Stimulated activated CD8-positive, alpha-beta memory T cell treated with anti-CD3 and anti-CD28 coated beads, Interleukin-7, amount 100 ng/mL, for 1 hour (primary cell): ENCODE data around the gene FKRP.

Experiments
- DNase-seq, 2 donors: peaks; one replicate each; pipeline ENCODE4 v3.0.0-alpha.2; 2020; ENCODE audit warnings: low read depth in 2 of 2

The FKRP gene

DNA sequence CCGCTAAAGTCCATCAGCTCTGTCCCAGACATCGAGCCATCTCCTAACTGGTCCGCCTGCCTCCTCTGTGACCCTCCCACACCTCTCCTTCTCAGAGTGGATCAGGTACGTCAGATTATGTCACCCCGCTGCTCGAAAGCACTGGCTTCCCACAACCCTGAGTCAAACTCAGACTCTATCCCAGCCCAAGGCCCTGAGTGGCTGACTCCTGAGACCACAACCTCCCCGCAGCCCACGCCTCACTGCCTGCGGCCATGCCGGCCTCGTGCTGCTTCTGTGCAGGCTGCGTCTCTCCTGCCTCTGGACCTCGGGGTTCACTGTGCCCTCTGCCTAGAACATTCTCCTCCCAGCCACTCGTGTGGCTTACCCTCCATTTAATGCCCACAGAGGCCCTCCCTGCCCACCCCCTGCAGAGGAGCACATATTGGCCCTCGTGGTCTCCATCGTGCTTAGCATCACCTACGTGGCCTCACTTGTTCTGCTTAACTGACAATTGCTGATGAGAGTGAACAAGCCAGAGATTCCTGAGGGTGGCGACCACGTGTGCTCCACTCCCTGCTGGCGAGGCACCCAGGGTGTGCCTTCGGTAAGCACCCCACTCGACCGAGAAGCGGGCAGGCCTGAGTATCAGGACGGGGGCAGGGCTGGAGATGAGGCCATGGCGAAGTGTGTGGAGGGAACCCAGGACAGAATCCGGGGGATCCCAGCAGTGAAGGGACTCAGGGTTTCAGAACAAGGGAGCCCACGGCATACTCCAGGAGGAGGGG is 13.5 kb upstream of the FKRP start:
- no peak for DNase-seq

- no peak for DNase-seq
Measured at GRCh38 chr19:46732966-46733689, 12.7 kb upstream of the FKRP start.

DNA sequence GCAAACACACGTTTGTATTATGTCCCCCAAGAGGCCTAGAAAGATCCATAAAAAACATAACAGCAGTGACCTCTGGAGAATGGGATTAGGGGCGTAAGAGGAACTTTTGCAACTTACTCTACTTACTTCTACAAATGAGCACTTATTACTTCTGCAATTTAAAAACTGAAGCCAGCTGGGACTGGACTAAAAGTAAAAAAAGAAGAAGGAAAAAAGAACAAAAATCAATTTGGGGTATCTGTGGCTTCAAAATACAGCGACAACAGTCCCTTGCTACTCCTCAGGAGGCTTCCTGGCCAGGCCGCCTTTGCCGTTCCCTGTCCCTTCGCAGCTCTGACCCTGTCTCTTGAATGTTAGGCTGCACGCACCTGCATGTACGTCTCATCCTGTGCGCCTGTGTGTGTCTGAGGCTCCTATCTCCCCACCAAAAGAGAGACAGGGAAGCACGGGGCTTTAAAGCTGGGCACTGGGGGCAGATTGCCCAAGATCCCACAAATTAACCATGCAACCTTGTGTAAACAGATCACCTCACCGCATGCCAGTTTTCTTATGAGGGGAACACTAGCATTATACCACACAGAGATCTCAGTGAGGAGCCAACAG is 12.1 kb upstream of the FKRP start:
- DNase-seq, result no peak

DNA sequence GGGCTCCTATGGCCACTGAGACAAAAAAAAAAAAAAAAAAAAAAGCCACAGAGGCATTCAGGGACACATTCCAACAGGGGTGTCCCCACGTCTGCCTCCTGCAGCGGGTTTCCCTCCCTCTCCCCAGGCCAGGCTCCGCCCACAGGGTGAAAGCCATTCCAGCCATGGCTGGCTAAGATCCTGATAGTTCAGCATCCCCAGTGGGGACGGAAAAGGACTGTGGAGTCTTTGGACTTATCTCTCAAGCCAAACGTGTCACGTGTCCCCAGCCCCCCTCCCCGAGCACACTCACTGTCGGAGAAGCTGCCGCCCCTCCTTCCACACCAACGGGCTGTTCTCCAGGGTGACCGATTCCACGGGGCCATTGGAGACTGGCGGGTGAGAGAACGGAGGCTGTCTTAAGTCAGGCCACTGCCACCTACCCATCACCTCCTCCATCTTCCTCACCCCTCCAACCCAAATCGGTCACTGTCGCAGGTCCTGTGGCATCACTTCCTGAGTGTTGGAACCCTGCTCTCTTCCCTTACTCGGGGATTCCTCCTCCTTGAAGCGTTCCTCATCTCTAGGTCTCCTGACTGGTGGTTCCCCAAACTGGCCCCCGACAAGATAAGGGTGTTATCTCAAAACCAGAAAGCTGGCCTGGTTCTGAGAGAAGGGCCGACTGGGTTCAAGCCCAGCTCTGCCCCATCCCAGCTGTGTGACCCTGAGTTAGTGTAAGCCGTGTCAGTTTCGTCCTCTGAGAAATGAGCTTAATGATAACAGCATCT is 9.1 kb upstream of the FKRP start:
- no peak for DNase-seq

- DNase-seq, result no peak
Measured at GRCh38 chr19:46737298-46737654, 8.6 kb upstream of the FKRP start.

DNA sequence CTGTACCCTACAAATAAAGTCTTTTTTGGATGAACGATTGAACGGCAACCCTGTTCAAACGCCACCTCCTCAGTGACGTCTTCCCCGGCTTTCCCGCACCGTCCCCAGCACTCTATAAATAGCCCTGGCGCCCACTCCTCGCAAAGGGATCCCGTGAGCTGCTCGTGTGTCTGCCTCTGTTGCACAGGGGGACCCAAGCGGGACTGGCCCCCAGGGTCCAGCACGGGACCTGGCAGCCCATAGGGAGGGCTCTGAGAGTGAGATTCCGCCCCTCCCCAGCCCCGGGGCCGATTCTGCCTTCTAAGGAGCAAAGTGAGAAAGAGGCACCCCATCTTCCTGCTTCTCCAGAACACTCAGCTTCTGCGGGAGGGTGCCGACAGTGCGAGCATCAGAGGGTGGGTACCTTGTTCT is 8.1 kb upstream of the FKRP start:
- DNase-seq, result no peak

GRCh38 chr19:46739290-46739771 is 6.5 kb upstream of the FKRP start:
- DNase-seq, result no peak

DNA sequence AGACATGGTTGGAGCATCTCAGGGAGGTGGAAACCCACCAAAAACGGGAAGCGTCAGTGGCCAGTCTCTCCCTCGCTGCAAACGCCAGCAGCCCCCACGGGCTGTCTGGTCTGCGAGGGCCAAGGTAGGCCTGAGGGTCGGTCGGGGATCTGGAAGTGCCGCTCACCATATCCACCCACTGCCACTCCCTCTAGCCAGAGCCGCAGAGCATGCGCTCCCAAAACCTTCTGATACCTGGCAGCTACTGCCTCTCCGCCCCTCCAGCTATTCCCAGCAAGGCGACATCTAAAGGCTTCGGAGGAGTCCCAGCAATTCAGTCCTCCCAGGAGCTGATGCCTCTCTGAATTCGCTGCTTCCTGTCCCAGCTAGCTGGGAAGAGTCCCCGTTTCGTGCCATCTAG is 4.4 kb upstream of the FKRP start:
- no peak for DNase-seq

- DNase-seq, result no peak
Measured at GRCh38 chr19:46742926-46743480, 2.9 kb upstream of the FKRP start.

GRCh38 chr19:46744005-46744691 is 1.7 kb upstream of the FKRP start:
- no peak for DNase-seq

DNA sequence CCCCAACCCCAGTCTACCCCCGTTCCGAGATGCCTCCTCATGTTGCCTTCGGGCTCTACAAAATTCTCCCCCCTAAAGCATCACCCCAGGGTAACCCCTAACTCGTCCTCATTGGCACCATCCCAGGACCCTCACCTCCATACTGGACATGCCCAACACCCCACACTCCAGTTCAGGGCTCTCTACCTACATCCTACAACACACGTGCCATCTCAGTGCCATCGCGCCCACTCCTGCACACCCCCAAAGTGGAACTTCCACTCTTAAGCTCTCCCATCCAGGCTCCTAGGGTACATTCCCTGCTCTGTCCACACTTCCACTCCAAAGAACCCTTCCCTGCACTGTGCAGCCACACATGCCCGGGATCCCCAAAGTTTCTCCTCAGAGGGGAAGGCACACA is 827 bp upstream of the FKRP start:
- DNase-seq, result no peak

- peak; percentile 31 to 38 for DNase-seq
Measured at GRCh38 chr19:46746281-46747057, 612 bp downstream of the FKRP start, which contains the start of gene STRN4. TSS of gene STRN4 (minus strand) at chr19:46746450. CDS start at chr19:46746430, 20 bp downstream.

GRCh38 chr19:46748325-46749109 is 2.7 kb downstream of the FKRP start:
- peak; percentile 34 to 72 for DNase-seq

- DNase-seq, result peak; percentile 30 to 38
Measured at GRCh38 chr19:46753420-46754155, 7.7 kb downstream of the FKRP start.

DNA sequence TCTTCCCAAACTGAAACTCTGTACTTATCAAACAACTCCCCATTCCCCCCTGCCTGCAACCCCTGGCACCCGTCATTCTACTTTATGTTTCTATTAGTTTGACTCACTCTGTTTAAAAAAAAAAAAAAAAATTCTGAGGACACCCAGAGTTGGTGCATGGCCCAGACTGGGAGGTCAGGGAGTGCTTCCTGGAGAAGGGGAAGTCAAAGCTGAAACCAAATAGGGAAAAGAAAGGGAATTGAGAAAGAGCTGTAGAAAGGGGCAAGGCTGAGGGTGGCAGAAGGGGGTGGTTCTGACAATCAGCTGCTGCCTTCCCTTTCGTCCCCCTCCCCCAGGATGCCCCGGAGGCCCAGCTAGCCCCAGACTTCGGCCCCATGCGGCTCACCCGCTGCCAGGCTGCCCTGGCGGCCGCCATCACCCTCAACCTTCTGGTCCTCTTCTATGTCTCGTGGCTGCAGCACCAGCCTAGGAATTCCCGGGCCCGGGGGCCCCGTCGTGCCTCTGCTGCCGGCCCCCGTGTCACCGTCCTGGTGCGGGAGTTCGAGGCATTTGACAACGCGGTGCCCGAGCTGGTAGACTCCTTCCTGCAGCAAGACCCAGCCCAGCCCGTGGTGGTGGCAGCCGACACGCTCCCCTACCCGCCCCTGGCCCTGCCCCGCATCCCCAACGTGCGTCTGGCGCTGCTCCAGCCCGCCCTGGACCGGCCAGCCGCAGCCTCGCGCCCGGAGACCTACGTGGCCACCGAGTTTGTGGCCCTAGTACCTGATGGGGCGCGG is 9.4 kb downstream of the FKRP start:
- DNase-seq, result no peak

DNA sequence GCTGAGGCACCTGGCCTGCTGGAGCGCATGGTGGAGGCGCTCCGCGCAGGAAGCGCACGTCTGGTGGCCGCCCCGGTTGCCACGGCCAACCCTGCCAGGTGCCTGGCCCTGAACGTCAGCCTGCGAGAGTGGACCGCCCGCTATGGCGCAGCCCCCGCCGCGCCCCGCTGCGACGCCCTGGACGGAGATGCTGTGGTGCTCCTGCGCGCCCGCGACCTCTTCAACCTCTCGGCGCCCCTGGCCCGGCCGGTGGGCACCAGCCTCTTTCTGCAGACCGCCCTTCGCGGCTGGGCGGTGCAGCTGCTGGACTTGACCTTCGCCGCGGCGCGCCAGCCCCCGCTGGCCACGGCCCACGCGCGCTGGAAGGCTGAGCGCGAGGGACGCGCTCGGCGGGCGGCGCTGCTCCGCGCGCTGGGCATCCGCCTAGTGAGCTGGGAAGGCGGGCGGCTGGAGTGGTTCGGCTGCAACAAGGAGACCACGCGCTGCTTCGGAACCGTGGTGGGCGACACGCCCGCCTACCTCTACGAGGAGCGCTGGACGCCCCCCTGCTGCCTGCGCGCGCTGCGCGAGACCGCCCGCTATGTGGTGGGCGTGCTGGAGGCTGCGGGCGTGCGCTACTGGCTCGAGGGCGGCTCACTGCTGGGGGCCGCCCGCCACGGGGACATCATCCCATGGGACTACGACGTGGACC is 10.1 kb downstream of the FKRP start:
- no peak for DNase-seq

DNA sequence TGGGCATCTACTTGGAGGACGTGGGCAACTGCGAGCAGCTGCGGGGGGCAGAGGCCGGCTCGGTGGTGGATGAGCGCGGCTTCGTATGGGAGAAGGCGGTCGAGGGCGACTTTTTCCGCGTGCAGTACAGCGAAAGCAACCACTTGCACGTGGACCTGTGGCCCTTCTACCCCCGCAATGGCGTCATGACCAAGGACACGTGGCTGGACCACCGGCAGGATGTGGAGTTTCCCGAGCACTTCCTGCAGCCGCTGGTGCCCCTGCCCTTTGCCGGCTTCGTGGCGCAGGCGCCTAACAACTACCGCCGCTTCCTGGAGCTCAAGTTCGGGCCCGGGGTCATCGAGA is 10.7 kb downstream of the FKRP start:
- DNase-seq, result no peak

GRCh38 chr19:46759206-46759605 is 13.3 kb downstream of the FKRP start:
- no peak for DNase-seq
